Measurements from ENCODE around the gene CCDC92. TPM values are rescaled to one million over a fixed set of nuclear protein-coding genes. Genes with fewer than 3 reads are reported as not detected.

The CCDC92 gene
- polyA plus RNA-seq, 3 donors, result 4.4 to 11.6 (median 5.5) TPM

GRCh38 chr12:123951467-123951866 lies 21.2 kb downstream of the CCDC92 start:
- no peaks in the 10 kb centered on the region for H3K27me3 Mint-ChIP-seq (ENCODE audit: low read depth in 3 of 3)

GRCh38 chr12:123950476-123951349 lies 21.9 kb downstream of the CCDC92 start:
- no peaks in the 10 kb centered on the region for H3K79me2 ChIP-seq (ENCODE audit: insufficient read depth, low read length)
- no peaks in the 10 kb centered on the region for H3K27me3 ChIP-seq (ENCODE audit: control insufficient read depth in 2 of 2, insufficient read depth in 2 of 2, low read length in 2 of 2)
- H2AFZ ChIP-seq (ENCODE audit: insufficient read depth, low read depth, low read length, poor library complexity, severe bottlenecking), result no peak overlapping the region
- no peak for DNase-seq
- no peaks in the 10 kb centered on the region for H3K36me3 ChIP-seq (replicated peaks in 1 of 2; ENCODE audit: control insufficient read depth in 1 of 2, insufficient read depth in 2 of 2, low read length in 2 of 2)
- no peak overlapping the region for H3K9ac ChIP-seq (ENCODE audit: insufficient read depth, low read length, poor library complexity, severe bottlenecking)
- TF ChIP-seq CTCF (IDR thresholded peaks at IDR 0.05), result no peak
- no peaks in the 10 kb centered on the region for H4K20me1 ChIP-seq (ENCODE audit: insufficient read depth, low read length)
- H3K4me1 ChIP-seq (ENCODE audit: control insufficient read depth in 1 of 2, insufficient read depth in 2 of 2, low read length in 2 of 2), result no peaks in the 10 kb centered on the region
- Mint-ChIP-seq H3K27me3 (ENCODE audit: low read depth in 3 of 3) (no peaks in the 10 kb centered on the region), H3K36me3 (peaks cover 0 to 2% of the 10 kb centered on the region in 2 donors), H3K4me3 (no peak overlapping the region), H3K27ac (no peak overlapping the region), H3K4me1 (no peaks in the 10 kb centered on the region), H3K9me3 (peaks cover 0 to 2% (median 0%) of the 10 kb centered on the region in 7 donors)
- over 99% methylated on average over 12 of the region's 15 CpGs for WGBS (ENCODE audit: insufficient coverage)
- H3K4me2 ChIP-seq (replicated peaks; ENCODE audit: extremely low read depth, low read length, poor library complexity, severe bottlenecking), result no peak overlapping the region
- intact Hi-C loops (cut with micrococcal nuclease), result no loop called here
- H3K9me3 ChIP-seq (replicated peaks in 1 of 2; ENCODE audit: control insufficient read depth in 1 of 2, insufficient read depth in 1 of 2, low read length in 2 of 2), result no peaks in the 10 kb centered on the region
- no peak overlapping the region for H3K4me3 ChIP-seq (replicated peaks in 1 of 3; ENCODE audit: low read depth in 2 of 3, low read length in 3 of 3)
- H3K27ac ChIP-seq (ENCODE audit: low read depth in 1 of 2, low read length in 2 of 2), result no peak overlapping the region

More at GRCh38 chr12:123951467-123951866, 21.2 kb downstream of the CCDC92 start:
- Histone ChIP-seq H3K27me3 (ENCODE audit: control insufficient read depth in 2 of 2, insufficient read depth in 2 of 2, low read length in 2 of 2) (no peaks in the 10 kb centered on the region), H3K9ac (ENCODE audit: insufficient read depth, low read length, poor library complexity, severe bottlenecking) (no peak overlapping the region), H3K9me3 (replicated peaks in 1 of 2; ENCODE audit: control insufficient read depth in 1 of 2, insufficient read depth in 1 of 2, low read length in 2 of 2) (no peaks in the 10 kb centered on the region), H2AFZ (ENCODE audit: insufficient read depth, low read depth, low read length, poor library complexity, severe bottlenecking) (no peak overlapping the region), H3K4me3 (replicated peaks in 1 of 3; ENCODE audit: low read depth in 2 of 3, low read length in 3 of 3) (no peak overlapping the region), H3K36me3 (replicated peaks in 1 of 2; ENCODE audit: control insufficient read depth in 1 of 2, insufficient read depth in 2 of 2, low read length in 2 of 2) (no peaks in the 10 kb centered on the region), H3K4me1 (ENCODE audit: control insufficient read depth in 1 of 2, insufficient read depth in 2 of 2, low read length in 2 of 2) (no peaks in the 10 kb centered on the region), H3K79me2 (ENCODE audit: insufficient read depth, low read length) (no peaks in the 10 kb centered on the region), H3K4me2 (replicated peaks; ENCODE audit: extremely low read depth, low read length, poor library complexity, severe bottlenecking) (no peak overlapping the region), H4K20me1 (ENCODE audit: insufficient read depth, low read length) (no peaks in the 10 kb centered on the region), H3K27ac (ENCODE audit: low read depth in 1 of 2, low read length in 2 of 2) (no peak overlapping the region)
- Mint-ChIP-seq H3K4me1 (no peaks in the 10 kb centered on the region), H3K36me3 (peaks cover 0 to 2% of the 10 kb centered on the region in 2 donors), H3K9me3 (peaks cover 0 to 2% (median 0%) of the 10 kb centered on the region in 7 donors), H3K4me3 (no peak overlapping the region), H3K27ac (no peak overlapping the region)
- DNase-seq, result no peak
- no peak for TF ChIP-seq CTCF (IDR thresholded peaks at IDR 0.05)
- 94% methylated on average over 4 of the region's 4 CpGs for WGBS (ENCODE audit: insufficient coverage)
- intact Hi-C loops (cut with micrococcal nuclease), result no loop called here

Measured in CD14-positive monocyte (primary cell).